Lower leg skin (tissue), 3 donors: Measurements from ENCODE around the gene JMJD6.

Source experiments
- CTCF ChIP-seq, 3 donors: fragments of 450-650 bp; IDR thresholded peaks; one replicate each; pipeline ENCODE4 v1.5.1; 2016; ENCODE audit warnings: antibody characterized with exemption in 3 of 3, mild to moderate bottlenecking in 3 of 3, moderate library complexity in 2 of 3
- POLR2A ChIP-seq, 2 donors: fragments of 450-650 bp; IDR thresholded peaks; one replicate each; pipeline ENCODE4 v1.6.1; 2016 to 2017; ENCODE audit warnings: antibody characterized with exemption in 2 of 2, mild to moderate bottlenecking in 1 of 2, moderate library complexity in 1 of 2

GRCh38 chr17:76709077-76709950 is 17.1 kb downstream of the JMJD6 start:
- TF ChIP-seq CTCF (IDR thresholded peaks at IDR 0.05) (no peak), POLR2A (IDR thresholded peaks at IDR 0.05) (no peak)
